ENCODE results near the gene KIF13A. TPM values are rescaled to one million over a fixed set of nuclear protein-coding genes. Genes with fewer than 3 reads are reported as not detected.
"Not testable (repeated sequence)": the region's sequence is repeated elsewhere in the genome, so short reads cannot be mapped to it uniquely, and the experiment has no call there.

KIF13A gene
- total and polyA plus RNA-seq, 2 donors (not counting 3 experiments of a cell fraction or from before 2014, with no cell fraction given): 24.9 to 65.8 TPM

- no peak for TF ChIP-seq CTCF (IDR thresholded peaks at IDR 0.05; ENCODE audit: extremely low read depth in 1 of 2, insufficient read depth in 1 of 2, low read depth in 1 of 2, low read length in 2 of 2)
- TF ChIP-seq POLR2AphosphoS5 (IDR thresholded peaks at IDR 0.05; ENCODE audit: insufficient read depth, low read depth, low read length): no peak
- TF ChIP-seq EZH2 (IDR thresholded peaks at IDR 0.05; ENCODE audit: borderline replicate concordance, low read depth, low read length, severe bottlenecking): no peak
- no peak for TF ChIP-seq FOS (IDR thresholded peaks at IDR 0.05; ENCODE audit: borderline replicate concordance, insufficient read depth, low read length)
- TF ChIP-seq POLR2A (IDR thresholded peaks at IDR 0.05; ENCODE audit: low read depth, low read length): no peak
- no peak for TF ChIP-seq MYC (IDR thresholded peaks at IDR 0.05; ENCODE audit: low read depth, low read length)
- no peak for TF ChIP-seq MAX (IDR thresholded peaks at IDR 0.05; ENCODE audit: insufficient read depth, insufficient read length)
- TF ChIP-seq GATA2 (IDR thresholded peaks at IDR 0.05; ENCODE audit: insufficient read depth, insufficient read length, low read depth, low read length): no peak
- TF ChIP-seq JUN (IDR thresholded peaks at IDR 0.05; ENCODE audit: borderline replicate concordance, insufficient read depth, insufficient read length, low read depth): no peak
- Histone ChIP-seq H3K27me3 (ENCODE audit: control insufficient read depth in 2 of 2, insufficient read depth in 2 of 2, low read length in 2 of 2) (no peaks in the 10 kb centered on the region), H3K9me1 (replicated peaks; ENCODE audit: control insufficient read depth, extremely low read depth, insufficient read depth, low read length) (peaks cover 2% of the 10 kb centered on the region), H3K9ac (replicated peaks; ENCODE audit: extremely low read depth, insufficient read depth, low read length) (no peak overlapping the region), H2AFZ (ENCODE audit: low read depth, low read length) (no peak overlapping the region), H3K79me2 (ENCODE audit: control insufficient read depth, insufficient read depth, low read length) (peaks cover 19% of the 10 kb centered on the region), H3K4me1 (ENCODE audit: control insufficient read depth, extremely low read depth, insufficient read depth, low read length) (peaks cover 7% of the 10 kb centered on the region), H3K9me3 (replicated peaks; ENCODE audit: control insufficient read depth, insufficient read depth, low read length) (no peaks in the 10 kb centered on the region), H3K4me3 (replicated peaks in 1 of 3; ENCODE audit: insufficient read depth in 1 of 3, low read depth in 1 of 3, low read length in 3 of 3) (no peak overlapping the region), H3K4me2 (ENCODE audit: insufficient read depth, low read length) (no peak overlapping the region), H4K20me1 (replicated peaks; ENCODE audit: control insufficient read depth, extremely low read depth, insufficient read depth, low read length) (no peaks in the 10 kb centered on the region), H3K36me3 (ENCODE audit: control insufficient read depth in 2 of 2, extremely low read depth in 1 of 2, insufficient read depth in 2 of 2, low read length in 2 of 2) (no peaks in the 10 kb centered on the region), H3K27ac (ENCODE audit: insufficient read depth, low read depth, low read length) (no peak overlapping the region)
- intact Hi-C loops (cut with micrococcal nuclease): no loop called here
- ChIA-PET POLR2A (no interaction called here), CTCF (interaction anchor here (1.1 kb wide), 1 partner anchor 24 kb away, joined by 3 read pairs; no protein-coding TSS in a partner anchor)
- dilution Hi-C loops (cut with MboI; ENCODE audit: extremely low pct_ligation_motif_present, low sequenced_read_pairs): no loop called here
- no peak for DNase-seq (ENCODE audit: low read depth, low spot score)
- no peak for FAIRE-seq
- no TSS peak for BruUV-seq (replicated peaks)
Observed at GRCh38 chr6:17948725-17949124, 38.7 kb downstream of the KIF13A start.

- H3K4me2 ChIP-seq (ENCODE audit: insufficient read depth, low read length); FAIRE-seq; H3K27me3 ChIP-seq (ENCODE audit: control insufficient read depth in 2 of 2, insufficient read depth in 2 of 2, low read length in 2 of 2); H4K20me1 ChIP-seq (replicated peaks; ENCODE audit: control insufficient read depth, extremely low read depth, insufficient read depth, low read length); H3K9me3 ChIP-seq (replicated peaks; ENCODE audit: control insufficient read depth, insufficient read depth, low read length); H3K9me1 ChIP-seq (replicated peaks; ENCODE audit: control insufficient read depth, extremely low read depth, insufficient read depth, low read length); H3K27ac ChIP-seq (ENCODE audit: insufficient read depth, low read depth, low read length); H3K4me3 ChIP-seq (replicated peaks in 1 of 3; ENCODE audit: insufficient read depth in 1 of 3, low read depth in 1 of 3, low read length in 3 of 3); BruUV-seq (replicated peaks); POLR2A ChIA-PET; intact Hi-C loops (cut with micrococcal nuclease); H3K4me1 ChIP-seq (ENCODE audit: control insufficient read depth, extremely low read depth, insufficient read depth, low read length); dilution Hi-C loops (cut with MboI; ENCODE audit: extremely low pct_ligation_motif_present, low sequenced_read_pairs); H2AFZ ChIP-seq (ENCODE audit: low read depth, low read length); DNase-seq (ENCODE audit: low read depth, low spot score); H3K9ac ChIP-seq (replicated peaks; ENCODE audit: extremely low read depth, insufficient read depth, low read length); H3K36me3 ChIP-seq (ENCODE audit: control insufficient read depth in 2 of 2, extremely low read depth in 1 of 2, insufficient read depth in 2 of 2, low read length in 2 of 2): not testable (repeated sequence)
- CTCF ChIA-PET: interaction anchor here (1.1 to 1.7 kb wide), 3 partner anchors 10 to 25 kb away, joined by 3 to 4 read pairs (median 3); no protein-coding TSS in a partner anchor
- H3K79me2 ChIP-seq (ENCODE audit: control insufficient read depth, insufficient read depth, low read length): peaks cover 22% of the 10 kb centered on the region
Observed at GRCh38 chr6:17947574-17947973, 39.9 kb downstream of the KIF13A start.

Measured in endothelial cell of umbilical vein (primary cell).